Stimulated activated CD8-positive, alpha-beta memory T cell treated with anti-CD3 and anti-CD28 coated beads, Interleukin-12 subunit alpha, Interleukin-12 subunit beta, amount 100 ng/mL, for 1 hour (primary cell): ENCODE data around the gene NRP1.
"Not testable (repeated sequence)": the region's sequence is repeated elsewhere in the genome, so short reads cannot be mapped to it uniquely, and the experiment has no call there.

Experiments used
- DNase-seq: peaks from one replicate; pipeline ENCODE4 v3.0.0-alpha.2; 2020; ENCODE audit warnings: low read depth

Gene NRP1

GRCh38 chr10:33237736-33238624 lies 96.5 kb downstream of the NRP1 start:
- DNase-seq, result no peak

GRCh38 chr10:33236916-33237315 lies 97.6 kb downstream of the NRP1 start:
- no peak for DNase-seq

- DNase-seq, result no peak
Observed at GRCh38 chr10:33235951-33236350, 98.5 kb downstream of the NRP1 start.

- no peak for DNase-seq
Observed at GRCh38 chr10:33235251-33235884, 99.1 kb downstream of the NRP1 start.

- DNase-seq, result no peak
Observed at GRCh38 chr10:33234831-33235237, 99.6 kb downstream of the NRP1 start.

- no peak for DNase-seq
Observed at GRCh38 chr10:33233635-33234034, 100.8 kb downstream of the NRP1 start.

GRCh38 chr10:33233221-33233620 lies 101.2 kb downstream of the NRP1 start:
- no peak for DNase-seq

GRCh38 chr10:33231621-33232350 lies 102.7 kb downstream of the NRP1 start:
- no peak for DNase-seq

- DNase-seq, result no peak
Observed at GRCh38 chr10:33229949-33230267, 104.6 kb downstream of the NRP1 start.

- DNase-seq, result no peak
Observed at GRCh38 chr10:33229252-33229948, 105.1 kb downstream of the NRP1 start.

GRCh38 chr10:33228426-33228825 lies 106.0 kb downstream of the NRP1 start:
- DNase-seq, result no peak

- DNase-seq, result no peak
Observed at GRCh38 chr10:33227489-33227888, 107.0 kb downstream of the NRP1 start.

- DNase-seq, result no peak
Observed at GRCh38 chr10:33224251-33224965, 110.1 kb downstream of the NRP1 start.

- DNase-seq, result no peak
Observed at GRCh38 chr10:33223326-33224000, 111.0 kb downstream of the NRP1 start.

GRCh38 chr10:33222304-33222703 lies 112.2 kb downstream of the NRP1 start:
- not testable (repeated sequence) for DNase-seq

GRCh38 chr10:33217854-33218253 lies 116.6 kb downstream of the NRP1 start:
- no peak for DNase-seq

- DNase-seq, result no peak
Observed at GRCh38 chr10:33216661-33217427, 117.6 kb downstream of the NRP1 start.

- DNase-seq, result no peak
Observed at GRCh38 chr10:33215635-33216034, 118.8 kb downstream of the NRP1 start.

GRCh38 chr10:33215154-33215553 lies 119.3 kb downstream of the NRP1 start:
- DNase-seq, result no peak

- DNase-seq, result no peak
Observed at GRCh38 chr10:33214174-33214573, 120.3 kb downstream of the NRP1 start.
